Posterior cingulate gyrus (tissue), 11 donors: ENCODE measurements around the gene CEP63.
"Not testable (repeated sequence)": the region's sequence is repeated elsewhere in the genome, so short reads cannot be mapped to it uniquely, and the experiment has no call there.

ENCODE experiments used
- DNase-seq, 10 donors: peaks; one replicate each; pipeline versions ENCODE4 v3.0.0 to v3.0.0-alpha.2; 2020 to 2021; ENCODE audit warnings: mixed read lengths in 3 of 10
- intact Hi-C: fragments of 100-400 bp; cut with DNase I; formaldehyde crosslinking; loops from one replicate; pipeline ENCODE4 v1.15.1; 2023

Gene CEP63

DNA sequence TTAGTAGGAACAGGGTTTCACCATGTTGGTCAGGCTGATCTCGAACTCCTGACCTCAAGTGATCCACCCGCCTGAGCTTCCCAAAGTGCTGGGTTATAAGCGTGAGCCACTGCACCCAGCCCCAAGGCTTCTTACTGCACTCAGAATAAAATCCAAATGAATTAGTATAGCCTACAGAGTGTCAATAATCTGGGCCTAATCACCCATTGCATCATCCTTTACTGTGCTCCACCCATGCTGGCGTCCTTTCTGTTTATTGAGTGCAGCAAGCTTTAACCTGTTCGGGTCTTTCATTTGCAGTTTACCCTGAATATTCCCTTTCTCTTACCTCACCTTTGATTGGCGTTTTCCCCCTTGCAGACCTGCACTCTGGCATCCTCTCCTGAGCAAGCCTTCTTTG is 77.7 kb downstream of the CEP63 start:
- no peak for DNase-seq
- intact Hi-C loops = no loop called here

DNA sequence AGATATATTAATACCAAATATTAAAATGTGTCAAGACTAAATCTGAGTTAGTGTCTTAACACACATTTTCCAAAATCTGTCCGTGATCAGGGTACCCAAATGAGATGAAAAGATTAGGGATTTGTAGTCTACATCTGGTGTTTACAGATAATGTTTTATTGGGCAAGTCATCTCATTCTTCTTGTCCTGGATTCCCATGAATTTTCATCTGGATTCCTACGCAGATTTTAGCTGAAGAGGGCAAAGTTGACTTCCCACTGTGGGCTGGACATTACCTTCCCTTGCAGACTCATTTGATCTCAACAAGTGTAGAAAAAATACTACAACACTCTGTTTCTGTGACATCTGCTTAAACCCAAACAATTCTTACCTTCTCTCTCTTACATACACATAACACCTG is 79.1 kb downstream of the CEP63 start:
- intact Hi-C loops = no loop called here
- no peak for DNase-seq

DNA sequence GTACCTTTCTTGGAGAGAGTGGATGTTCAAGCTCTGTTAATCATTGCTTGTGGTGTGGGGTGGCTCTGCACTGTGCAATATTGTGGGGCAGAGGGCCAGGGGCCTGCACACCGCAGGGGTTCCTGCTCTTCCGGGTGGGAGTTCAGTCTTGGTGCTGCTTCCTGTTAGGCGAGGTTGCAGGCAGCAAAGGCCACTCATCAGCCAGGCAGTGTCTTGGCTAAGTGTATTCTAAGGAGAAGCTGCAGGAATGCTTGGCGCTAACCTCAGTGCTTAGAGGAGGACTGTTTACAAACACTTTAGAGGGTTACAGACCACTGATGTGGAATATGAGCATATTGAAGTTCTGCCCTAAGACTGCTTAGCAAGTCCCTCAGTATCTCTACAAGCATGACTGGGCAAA is 81.7 kb downstream of the CEP63 start:
- no peak for DNase-seq
- intact Hi-C loops = no loop called here

DNA sequence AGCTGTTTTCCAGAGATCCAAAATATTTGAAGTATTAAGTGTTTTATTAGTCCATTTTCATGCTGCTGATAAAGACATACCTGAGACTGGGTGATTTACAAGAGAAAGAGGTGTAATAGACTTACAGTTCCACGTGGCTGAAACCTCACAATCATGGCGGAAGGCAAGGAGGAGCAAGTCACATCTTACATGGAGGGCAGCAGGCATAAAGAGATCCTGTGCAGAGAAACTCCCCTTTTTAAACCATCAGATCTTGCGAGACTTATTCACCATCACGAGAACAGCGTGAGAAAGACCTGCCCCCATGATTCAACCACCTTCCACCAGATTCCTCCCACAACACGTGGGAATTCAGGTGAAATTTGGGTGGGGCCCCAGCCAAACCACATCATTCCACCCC is 82.9 kb downstream of the CEP63 start:
- no peak for DNase-seq

DNA sequence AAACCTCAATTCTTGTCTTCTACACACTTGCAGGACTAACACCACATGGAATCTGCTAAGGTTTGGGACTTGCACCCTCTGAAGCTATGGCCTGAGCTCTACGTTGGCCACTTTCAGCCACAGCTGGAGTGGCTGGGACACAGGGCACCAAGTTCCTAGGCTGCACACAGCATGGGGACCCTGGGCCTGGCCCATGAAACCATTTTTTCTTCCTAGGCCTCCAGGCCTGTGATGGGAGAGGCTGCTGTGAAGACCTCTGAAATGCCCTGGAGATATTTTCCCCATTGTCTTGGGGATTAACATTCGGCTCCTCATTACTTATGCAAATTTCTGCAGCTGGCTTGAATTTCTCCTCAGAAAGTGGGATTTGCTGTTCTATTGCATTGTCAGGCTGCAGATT is 84.0 kb downstream of the CEP63 start:
- DNase-seq, intact Hi-C loops: not testable (repeated sequence)

More for the DNA sequence above, 82.9 kb downstream of the CEP63 start:
- intact Hi-C loops = no loop called here

DNA sequence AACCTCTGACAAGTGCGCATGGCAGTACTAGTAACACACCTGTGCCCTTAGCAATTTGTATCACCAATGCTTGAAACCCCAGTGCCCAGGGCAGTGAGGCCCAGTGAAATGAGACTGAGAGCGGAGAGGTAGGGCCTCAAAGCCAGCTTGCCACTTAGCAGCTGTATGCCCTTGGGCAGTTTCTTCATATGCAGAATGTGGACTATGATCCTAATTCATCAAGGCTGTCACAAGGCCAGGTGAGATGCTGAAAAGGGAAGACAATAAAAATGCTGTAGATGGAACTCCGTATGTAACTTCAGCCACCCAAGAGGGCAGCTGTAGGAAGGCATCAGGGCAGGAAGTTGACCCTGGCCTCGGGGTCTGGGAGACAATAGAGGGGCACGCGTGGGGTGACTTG is 90.6 kb downstream of the CEP63 start:
- intact Hi-C loops = no loop called here
- DNase-seq = no peak

DNA sequence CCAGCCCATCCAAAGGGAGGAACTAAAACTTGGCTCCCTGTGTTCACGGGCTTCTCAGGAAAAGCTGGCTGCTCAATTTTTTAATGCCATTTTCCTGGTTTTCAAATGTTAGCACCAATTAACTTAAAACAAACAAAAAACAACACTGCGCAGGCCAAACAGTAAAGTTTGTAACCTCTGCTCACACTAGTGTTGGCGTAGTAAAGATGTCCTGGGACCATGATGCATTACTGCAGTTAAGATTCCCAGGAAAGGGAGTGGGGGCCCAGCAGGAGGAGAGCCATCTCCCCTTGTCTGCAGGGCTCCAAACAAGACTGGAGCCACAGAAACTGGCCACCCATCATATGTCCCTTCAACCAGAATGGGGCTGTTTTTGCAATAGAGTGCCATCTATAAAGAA is 91.0 kb downstream of the CEP63 start:
- intact Hi-C loops = no loop called here
- no peak for DNase-seq

DNA sequence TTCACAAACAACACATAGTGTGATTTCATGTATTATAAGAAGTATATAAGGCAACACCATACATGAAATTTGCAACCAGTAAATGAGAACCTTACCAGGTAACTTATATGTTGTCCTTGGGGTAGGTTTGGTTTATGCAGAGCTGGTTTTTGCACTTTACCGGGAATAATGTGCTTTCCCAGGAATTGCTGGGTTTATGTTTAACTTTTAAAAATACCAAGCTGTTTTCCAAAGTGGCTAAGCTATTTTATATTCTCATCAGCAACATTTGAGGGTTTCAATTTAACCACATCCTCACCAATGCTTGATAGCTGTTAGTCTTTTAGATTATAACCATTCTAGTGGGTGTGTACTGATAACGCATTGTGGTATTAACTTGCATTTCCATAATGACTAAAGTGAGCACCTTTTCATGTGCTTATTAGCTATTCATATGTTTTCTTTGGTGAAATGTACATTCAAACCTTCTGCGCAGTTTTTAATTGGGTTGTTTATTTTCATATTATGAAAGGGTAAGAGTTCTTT is 93.3 kb downstream of the CEP63 start:
- intact Hi-C loops = no loop called here
- DNase-seq = no peak

DNA sequence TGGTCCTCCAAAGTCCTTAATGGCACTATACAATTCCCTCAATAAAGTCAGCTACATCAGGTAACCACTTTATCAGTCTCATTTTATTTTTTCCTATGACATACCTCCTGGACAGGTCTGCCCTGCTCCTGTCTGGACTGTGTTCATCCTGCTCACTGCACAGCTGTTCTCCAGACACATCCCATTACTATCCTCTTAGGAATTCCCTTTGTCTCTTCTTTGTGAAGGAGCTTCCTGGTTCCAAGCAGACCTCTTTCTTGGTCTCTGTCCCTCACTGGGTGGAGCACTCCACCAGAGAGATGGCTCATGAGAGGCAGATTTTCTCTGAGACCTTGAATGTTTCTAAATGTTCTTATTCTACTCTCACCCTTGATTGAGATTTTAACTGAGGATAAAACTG is 104.9 kb downstream of the CEP63 start:
- DNase-seq = no peak
- intact Hi-C loops = no loop called here

DNA sequence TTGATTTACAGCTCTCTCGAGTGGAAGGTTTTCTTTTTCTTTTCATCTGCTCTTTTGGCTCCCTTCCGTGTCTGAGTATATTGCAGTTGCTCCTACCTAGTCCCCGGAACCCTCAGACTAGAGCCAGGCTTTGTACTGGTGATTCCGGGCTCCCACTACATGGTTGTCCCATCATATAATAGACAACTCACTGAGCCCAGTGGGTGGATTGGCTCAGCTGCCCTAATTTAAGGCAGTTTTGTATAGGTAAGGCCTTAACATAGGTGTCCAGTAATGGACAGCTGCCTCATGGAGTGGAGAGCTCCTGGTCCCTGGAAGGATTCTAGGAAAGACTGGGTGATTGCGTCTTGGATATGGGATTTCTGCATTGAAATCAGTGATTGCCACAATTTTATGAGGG is 106.9 kb downstream of the CEP63 start:
- no peak for DNase-seq
- intact Hi-C loops = no loop called here

DNA sequence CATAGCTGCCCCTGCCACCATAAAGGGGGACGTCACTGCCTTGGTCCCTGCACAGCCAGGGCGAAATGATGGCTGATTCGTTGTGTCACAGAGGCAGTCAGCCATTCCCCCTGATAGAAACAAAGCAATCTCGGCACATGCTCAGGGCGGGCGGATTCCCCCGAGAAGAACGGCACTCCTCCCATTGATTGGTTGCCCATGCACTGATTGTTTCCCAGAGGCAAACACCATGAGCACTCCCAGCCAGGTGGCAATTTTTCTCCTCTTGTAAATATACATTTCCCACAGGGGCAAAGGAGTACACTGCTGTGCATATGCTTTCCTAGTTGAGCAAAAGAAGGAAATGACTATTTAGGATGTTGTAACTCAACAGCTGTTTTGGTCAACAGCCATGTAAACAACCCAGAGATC is 108.5 kb downstream of the CEP63 start:
- DNase-seq = peak in 1 of 10 donors; percentile 60
- intact Hi-C loops = no loop called here

DNA sequence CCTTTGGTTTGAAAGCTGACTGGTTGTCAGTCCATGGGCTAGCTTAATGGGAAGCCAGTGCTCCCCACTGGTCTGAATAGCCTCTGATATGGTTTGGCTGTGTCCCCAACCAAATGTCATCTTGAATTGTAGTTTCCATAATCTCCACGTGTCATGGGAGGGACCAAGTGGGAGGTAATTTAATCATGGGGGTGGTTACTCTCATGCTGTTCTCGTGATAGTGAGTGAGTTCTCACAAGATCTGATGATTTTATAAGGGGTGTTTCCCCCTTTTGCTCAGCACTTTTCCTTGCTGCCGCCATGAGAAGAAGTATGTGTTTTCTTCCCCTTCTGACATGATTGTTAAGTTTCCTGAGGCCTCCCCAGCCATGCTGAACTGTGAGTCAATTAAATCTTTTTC is 109.1 kb downstream of the CEP63 start:
- DNase-seq, intact Hi-C loops: not testable (repeated sequence)

DNA sequence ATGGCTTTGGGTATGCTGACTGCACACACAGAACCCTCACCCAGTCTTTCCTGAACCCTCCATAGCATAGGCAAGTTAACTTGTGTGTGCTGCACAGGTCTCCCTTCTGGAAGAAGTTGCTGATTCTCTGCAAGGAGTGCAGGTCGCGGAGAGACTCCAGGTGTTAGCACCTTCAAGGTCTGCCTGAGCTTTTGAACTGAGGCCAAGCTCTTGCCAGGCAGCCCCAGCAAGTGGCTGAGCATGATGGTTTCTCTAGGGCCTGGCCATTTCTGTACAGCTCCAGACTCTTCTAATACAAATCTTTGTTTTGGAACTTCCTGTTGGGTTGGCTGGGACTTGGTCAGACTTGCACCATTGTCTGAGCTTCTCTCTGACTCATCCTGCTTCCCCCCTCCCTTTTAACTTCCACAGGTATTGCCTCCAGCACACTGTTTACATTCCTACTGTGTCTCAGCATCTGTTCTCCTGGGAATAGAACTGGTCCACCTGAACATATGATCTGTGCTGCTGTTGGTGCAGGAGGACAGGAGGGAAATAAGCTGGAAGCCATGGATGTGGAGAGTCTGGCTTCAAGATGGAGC is 111.6 kb downstream of the CEP63 start:
- peak in 1 of 10 donors; percentile 19 for DNase-seq
- intact Hi-C loops = no loop called here

DNA sequence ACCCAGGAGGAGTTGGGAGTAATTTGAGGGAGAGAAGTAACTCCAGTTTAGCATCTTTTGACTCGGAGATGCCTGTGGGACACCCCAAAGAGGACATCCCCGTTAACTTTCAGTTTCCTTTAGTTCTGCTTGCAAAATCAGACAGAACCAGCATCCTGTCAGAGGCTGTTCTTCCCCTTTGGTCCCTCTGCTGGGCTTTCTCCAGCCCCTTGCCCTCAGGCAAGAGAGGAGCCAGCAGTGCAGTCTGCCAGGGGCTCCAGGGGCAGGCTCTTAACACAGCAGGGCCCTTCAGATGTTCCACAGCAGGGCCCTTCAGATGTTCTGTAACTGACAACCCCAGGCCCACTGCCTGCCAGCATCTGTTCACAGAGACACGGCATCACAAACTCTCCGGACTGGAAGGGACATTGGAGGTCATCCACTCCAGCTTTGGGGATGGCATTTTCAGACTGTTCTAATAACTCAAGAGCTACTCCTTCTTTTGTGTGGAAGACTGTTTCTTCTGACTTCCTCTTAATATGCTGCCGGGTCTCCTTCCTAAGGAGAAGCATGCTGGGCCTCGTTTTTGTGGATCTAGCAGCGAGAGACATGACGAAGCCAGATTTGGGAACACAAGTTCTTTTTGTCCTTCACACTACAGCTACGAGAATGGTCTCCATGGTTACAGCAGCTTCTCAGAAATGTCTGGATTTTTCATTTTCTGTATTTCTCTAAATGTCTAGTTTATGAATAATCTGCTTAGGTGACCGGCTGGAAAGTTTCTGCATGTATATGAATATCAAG is 113.1 kb downstream of the CEP63 start:
- DNase-seq = peak in 3 of 10 donors; percentile 37 to 83 (median 63)
- intact Hi-C loops = no loop called here

DNA sequence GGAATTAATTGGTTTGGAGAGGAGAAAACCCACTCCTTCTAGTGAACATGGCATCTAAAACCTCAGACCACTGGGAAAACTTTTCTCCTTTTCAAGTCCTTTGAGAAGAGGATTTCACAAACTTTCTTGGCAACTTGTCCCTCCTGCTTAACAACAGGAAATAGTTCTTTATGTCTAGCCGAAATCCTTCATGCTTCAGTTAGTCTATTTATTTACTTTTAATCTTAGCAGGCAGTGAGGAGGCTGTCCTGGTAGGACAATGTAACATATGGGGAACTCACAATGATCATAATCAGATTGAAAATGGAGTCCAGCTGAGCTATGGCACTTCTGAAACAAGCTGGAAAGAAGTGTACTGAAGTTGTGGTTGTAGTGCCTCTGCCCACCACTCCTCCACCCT is 114.3 kb downstream of the CEP63 start:
- intact Hi-C loops = loop anchor here (1.0 to 5.0 kb wide), 3 partner anchors 41 to 902 kb away; partner anchors contain the start of gene EPHB1
- no peak for DNase-seq

DNA sequence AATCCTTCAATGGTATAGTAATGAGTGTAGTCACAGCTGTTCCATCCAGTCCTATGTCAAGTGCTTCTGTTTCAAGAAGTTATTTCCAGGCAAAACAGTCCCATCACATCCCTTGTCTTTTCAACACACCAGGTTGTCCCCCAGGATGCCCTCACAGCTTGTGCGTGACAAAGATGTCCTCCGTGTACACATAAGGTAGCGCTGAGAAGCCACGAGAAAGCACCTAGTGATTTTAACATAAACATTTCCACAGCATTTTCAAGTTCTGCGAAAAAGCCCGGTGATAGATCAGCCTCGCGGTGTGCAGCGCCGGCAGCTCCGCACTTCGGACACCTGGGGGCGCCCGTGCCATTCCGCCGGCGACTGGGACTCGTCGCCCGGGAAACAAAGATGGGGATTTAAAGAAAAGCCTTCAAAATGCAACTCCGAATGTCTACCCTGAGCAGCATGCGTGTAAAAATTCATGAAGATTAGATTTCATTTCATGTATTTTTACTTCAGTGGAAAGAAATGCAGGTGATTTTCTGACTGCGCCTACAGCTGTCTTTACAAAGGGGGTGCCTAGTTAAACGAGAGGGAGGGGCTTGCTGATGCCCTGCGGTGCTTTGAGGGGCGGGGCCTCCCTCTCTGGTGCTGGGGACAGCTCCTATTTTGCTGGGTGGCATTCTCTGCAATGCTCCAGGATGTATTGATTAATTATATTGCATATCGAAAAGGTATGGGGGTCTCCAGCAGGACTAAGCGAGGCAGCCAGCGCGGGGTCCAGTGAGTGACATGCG is 115.0 kb downstream of the CEP63 start:
- DNase-seq = peak; percentile 56 to 97 (median 80)
- intact Hi-C loops = loop anchor here (1.0 to 5.0 kb wide), 4 partner anchors 40 to 1294 kb away; partner anchors contain the start of gene EPHB1

DNA sequence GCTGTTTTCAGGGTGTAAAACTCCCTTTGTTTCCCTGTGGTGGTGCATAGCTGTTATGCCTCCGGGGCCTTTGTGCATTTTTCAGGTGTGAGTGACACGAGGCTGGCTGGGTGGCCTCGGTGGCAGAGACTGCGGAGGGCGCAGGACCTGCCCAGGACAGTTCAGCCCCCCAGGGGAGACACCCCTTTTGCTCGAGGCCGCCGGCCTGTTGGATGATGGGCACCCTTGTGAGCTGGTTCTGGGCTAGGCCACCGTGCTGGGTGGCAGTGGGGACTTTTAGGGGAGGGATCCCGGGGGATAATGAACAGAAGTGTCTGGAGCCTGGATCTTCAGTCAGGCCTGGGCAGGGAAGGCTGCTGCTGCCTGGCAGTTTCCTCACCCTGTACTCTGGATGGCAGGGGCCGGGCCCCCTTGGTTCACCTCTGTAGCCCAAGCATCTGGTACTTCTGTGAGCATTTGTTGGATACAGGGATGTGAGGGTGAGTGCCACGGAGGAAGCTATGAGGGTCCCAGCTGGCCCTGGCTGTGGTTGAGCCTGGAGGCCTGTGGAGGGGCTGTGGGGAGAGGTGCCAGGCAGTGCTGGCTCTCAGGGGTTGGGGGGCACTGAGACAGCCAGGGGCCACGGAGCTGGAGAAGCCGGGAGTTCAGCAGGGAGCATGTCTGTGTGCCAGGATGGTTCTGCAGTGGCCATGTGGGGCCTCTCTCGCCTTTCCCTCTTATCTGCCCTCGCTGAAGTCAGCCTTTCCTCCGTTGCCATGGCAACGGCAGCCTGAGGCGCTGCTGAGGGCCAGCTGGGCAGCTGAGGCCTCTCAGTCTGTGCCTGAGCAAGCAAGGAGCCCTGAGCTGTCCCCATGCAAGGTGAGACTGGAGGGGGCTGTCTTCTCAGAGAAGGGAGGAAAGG is 115.9 kb downstream of the CEP63 start:
- intact Hi-C loops = loop anchor here (1.0 to 5.0 kb wide), 3 partner anchors 39 to 1294 kb away; no protein-coding TSS in a partner anchor
- peak; percentile 48 to 96 (median 72) for DNase-seq

DNA sequence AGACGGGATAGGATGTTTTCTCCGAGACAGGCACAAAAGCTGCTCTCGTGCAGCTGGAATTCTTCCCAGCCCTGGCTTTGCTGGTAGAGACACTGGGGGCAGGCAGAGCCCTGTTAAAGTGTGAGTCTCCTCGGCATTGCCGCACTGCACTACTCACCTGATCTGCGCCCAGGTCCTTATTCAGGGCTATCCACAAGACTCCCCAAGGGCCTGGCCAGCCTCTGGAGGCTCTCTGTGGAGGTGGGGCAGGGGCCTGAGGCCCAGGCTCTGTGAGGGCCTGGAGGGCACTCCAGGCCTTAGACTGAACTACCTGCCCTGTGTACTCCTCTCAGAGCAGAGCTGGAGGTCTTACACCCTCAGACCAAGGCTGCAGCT is 116.6 kb downstream of the CEP63 start:
- DNase-seq = no peak
- intact Hi-C loops = loop anchor here (5.0 kb wide), 1 partner anchor 900 kb away; no protein-coding TSS in a partner anchor

DNA sequence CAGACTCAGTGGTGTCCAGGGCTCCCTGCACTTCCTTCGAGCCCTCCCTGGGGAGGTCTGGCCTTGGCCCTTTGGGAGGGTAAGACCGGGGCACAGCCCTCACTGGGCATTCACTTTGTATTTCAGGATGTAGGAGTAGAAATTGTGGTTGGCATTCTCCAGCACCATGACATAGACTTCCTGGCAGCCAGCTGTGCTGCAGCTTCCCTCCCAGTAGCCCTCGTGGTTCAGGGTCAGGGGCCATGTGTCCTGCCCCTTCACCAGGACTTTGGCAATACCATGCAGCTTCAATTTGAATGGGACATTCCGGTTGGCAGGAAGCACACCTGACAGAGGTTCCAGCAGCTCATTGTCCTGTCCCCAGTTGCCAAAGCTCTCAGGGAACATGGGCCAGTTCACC is 117.6 kb downstream of the CEP63 start:
- DNase-seq = peak in 2 of 10 donors; percentile 30 to 56
- intact Hi-C loops = loop anchor here (5.0 kb wide), 1 partner anchor 899 kb away; no protein-coding TSS in a partner anchor

DNA sequence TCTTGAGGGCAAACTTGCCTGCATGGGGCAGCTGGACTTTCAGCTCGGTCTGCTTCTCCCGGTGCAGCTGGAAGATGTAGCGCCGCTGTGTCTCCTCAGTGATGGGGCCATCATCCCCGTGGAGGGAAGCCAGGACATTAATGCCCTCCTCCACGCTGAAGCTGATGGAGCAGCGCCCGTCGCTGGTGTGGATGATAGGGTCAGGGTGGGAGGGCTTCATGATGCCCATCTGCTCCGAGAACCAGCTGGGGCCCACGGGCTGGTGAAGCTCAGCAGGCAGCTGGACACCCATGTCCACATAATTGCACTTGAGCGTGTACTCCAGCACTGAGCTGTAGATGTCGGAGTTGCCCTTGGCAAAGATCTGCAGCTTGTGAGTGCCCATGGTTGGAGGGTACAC is 118.1 kb downstream of the CEP63 start:
- peak in 2 of 10 donors; percentile 49 to 74 for DNase-seq
- intact Hi-C loops = loop anchor here (5.0 kb wide), 1 partner anchor 898 kb away; no protein-coding TSS in a partner anchor
